K562 (cell line): ENCODE data around the gene P4HTM. TPM values are rescaled to one million over a fixed set of nuclear protein-coding genes. Genes with fewer than 3 reads are reported as not detected.
A peak's percentile ranks its signal among the peaks of the same experiment; 100 is the strongest.

Source experiments
- BACH1 ChIP-seq: fragments of 200-800 bp; sonication (Bioruptor generic); IDR thresholded peaks from 2 replicates; pipeline ENCODE4 v1.6.1; 2016; ENCODE audit warnings: missing genetic modification characterization, missing compliant biosample characterization
- CBX5 ChIP-seq: IDR thresholded peaks from 2 replicates; pipeline ENCODE4 v1.6.1; 2014; ENCODE audit warnings: low read depth, borderline replicate concordance
- DNMT1 ChIP-seq: fragments of 450-650 bp; IDR thresholded peaks from 2 replicates; pipeline ENCODE4 v1.6.1; 2016; ENCODE audit warnings: antibody characterized with exemption, mild to moderate bottlenecking
- FOSL1 ChIP-seq: fragments of 200-800 bp; sonication (Bioruptor generic); conservative IDR thresholded peaks from 2 replicates; pipeline ENCODE4 v1.6.1; 2016; ENCODE audit warnings: missing genetic modification characterization, missing compliant biosample characterization
- JUNB ChIP-seq: fragments of 450-650 bp; formaldehyde crosslinking; conservative IDR thresholded peaks from 2 replicates; pipeline ENCODE4 v1.4.0; 2020; ENCODE audit warnings: mild to moderate bottlenecking
- KDM1A ChIP-seq, 2 experiments: fragments of 450-650 bp; IDR thresholded peaks; 2 replicates each; pipeline ENCODE4 v1.6.1; 2016; ENCODE audit warnings: mild to moderate bottlenecking in 2 of 2
- MAZ ChIP-seq, 2 experiments: fragments of 450-650 bp in 1 of 2; sonication (generic) in 1 of 2; formaldehyde crosslinking; IDR thresholded peaks in 1 of 2; conservative IDR thresholded peaks in 1 of 2; 2 replicates each; pipeline versions ENCODE4 v1.4.0 to v1.5.0; 2020; ENCODE audit warnings: mild to moderate bottlenecking in 1 of 2, missing genetic modification reagents in 1 of 2
- MYBL2 ChIP-seq, 2 experiments: fragments of 450-650 bp in 1 of 2; sonication (generic) in 1 of 2; formaldehyde crosslinking in 1 of 2; IDR thresholded peaks; 2 replicates each; pipeline versions ENCODE4 v1.6.1 to v1.8.1; 2017 to 2022; ENCODE audit warnings: borderline replicate concordance in 1 of 2, inconsistent platforms in 1 of 2, low read depth in 1 of 2, mild to moderate bottlenecking in 1 of 2, missing genetic modification reagents in 1 of 2, moderate library complexity in 1 of 2
- NFYB ChIP-seq: IDR thresholded peaks from 2 replicates; pipeline ENCODE4 v1.6.1; 2011; ENCODE audit warnings: mild to moderate bottlenecking, moderate library complexity; ENCODE audit not compliant: insufficient read length; ENCODE audit errors: extremely low read depth
- PHB2 ChIP-seq: fragments of 450-650 bp; IDR thresholded peaks from 2 replicates; pipeline ENCODE4 v1.6.1; 2017; ENCODE audit warnings: low read depth
- POLR3G ChIP-seq: IDR thresholded peaks from 2 replicates; pipeline ENCODE4 v1.6.1; 2011; ENCODE audit not compliant: insufficient read length, insufficient replicate concordance; ENCODE audit errors: extremely low read depth
- SMARCA5 ChIP-seq: fragments of 450-650 bp; IDR thresholded peaks from 2 replicates; pipeline ENCODE4 v1.6.1; 2016
- SMC3 ChIP-seq: conservative IDR thresholded peaks from 2 replicates; pipeline ENCODE4 v1.6.1; 2011; ENCODE audit warnings: low read depth, low read length, improper control_type of control experiment; ENCODE audit not compliant: insufficient read depth
- TCF3 ChIP-seq: sonication (generic); formaldehyde crosslinking; IDR thresholded peaks from 2 replicates; pipeline ENCODE4 v1.4.0; 2020; ENCODE audit warnings: mild to moderate bottlenecking, missing genetic modification reagents
- TCFL5 ChIP-seq: fragments of 250-450 bp; sonication (Bioruptor Pico); conservative IDR thresholded peaks from 2 replicates; pipeline ENCODE4 v1.6.1; 2021; ENCODE audit warnings: mild to moderate bottlenecking, moderate library complexity, matching md5 sums
- ZC3H8 ChIP-seq: fragments of 450-650 bp; IDR thresholded peaks from 2 replicates; pipeline ENCODE4 v1.6.1; 2017
- ZEB2 ChIP-seq: fragments of 450-650 bp; IDR thresholded peaks from 2 replicates; pipeline ENCODE4 v1.6.1; 2016
- ZKSCAN8 ChIP-seq: fragments of 200-800 bp; sonication (Bioruptor generic); IDR thresholded peaks from 2 replicates; pipeline ENCODE4 v1.6.1; 2016; ENCODE audit warnings: missing genetic modification characterization, missing compliant biosample characterization
- ZNF134 ChIP-seq: fragments of 250-450 bp; sonication (Bioruptor Pico); conservative IDR thresholded peaks from 2 replicates; pipeline ENCODE4 v1.4.0; 2020
- ZNF224 ChIP-seq: sonication (generic); formaldehyde crosslinking; IDR thresholded peaks from 2 replicates; pipeline ENCODE4 v1.8.0; 2022; ENCODE audit warnings: mild to moderate bottlenecking, missing genetic modification reagents
- ZNF239 ChIP-seq: fragments of 250-450 bp; sonication (Bioruptor Pico); IDR thresholded peaks from 2 replicates; pipeline ENCODE4 v1.4.0; 2020; ENCODE audit warnings: mild to moderate bottlenecking
- ZNF316 ChIP-seq: fragments of 450-650 bp; IDR thresholded peaks from 2 replicates; pipeline ENCODE4 v1.6.1; 2016
- ZNF764 ChIP-seq: fragments of 250-450 bp; sonication (Bioruptor Pico); IDR thresholded peaks from 2 replicates; pipeline ENCODE4 v1.4.0; 2020; ENCODE audit warnings: low read depth, mild to moderate bottlenecking, moderate library complexity
- polyA plus RNA-seq, 8 experiments: library from polyadenylated mRNA; depleted of rRNA in 4 of 8; stranded (reverse) in 5 of 8; unstranded in 3 of 8; fragments of >200 nt; fragmentation: Nextera tagmentation in 2 of 8; fragmentation: Illumina TruSeq in 1 of 8; extraction: Ambion mirVana in 2 of 8; extraction: Trizol in 1 of 8; gene quantifications; 2 replicates each; pipeline versions ENCODE4 v1.2.1 to v1.2.3, GENCODE V29; 2011 to 2014; ENCODE audit warnings: inconsistent platforms in 1 of 8, missing spikeins in 1 of 8
- total RNA-seq, 7 experiments: library from RNA; depleted of rRNA in 6 of 7; stranded (reverse); fragments of >200 nt in 6 of 7; fragmentation: Illumina TruSeq in 2 of 7; extraction: Trizol in 2 of 7; gene quantifications; 2 replicates each; pipeline versions ENCODE4 v1.2.1 to v1.2.3, GENCODE V29; 2011 to 2021; ENCODE audit warnings: low replicate concordance in 1 of 7
- TF ChIP-seq, protein P1 (sequence below): fragments of 200-800 bp; sonication (Bioruptor generic); IDR thresholded peaks from 2 replicates; pipeline ENCODE4 v1.6.1; 2017; ENCODE audit warnings: missing genetic modification characterization, missing compliant biosample characterization
- TF ChIP-seq, protein P2 (sequence below): sonication (generic); formaldehyde crosslinking; IDR thresholded peaks from 2 replicates; pipeline ENCODE4 v1.8.1; 2023; ENCODE audit warnings: mild to moderate bottlenecking, missing genetic modification reagents
- TF ChIP-seq, protein P3 (sequence below): fragments of 250-450 bp; sonication (Bioruptor Pico); IDR thresholded peaks from 2 replicates; pipeline ENCODE4 v1.5.0; 2021; ENCODE audit warnings: mild to moderate bottlenecking, borderline replicate concordance

Gene P4HTM
- total and polyA plus RNA-seq, 9 of the 15 experiments (the other 6 are each of a cell fraction or from before 2014, with no cell fraction given): 0.09 to 0.66 (median 0.25) TPM; not detected in 2

DNA sequence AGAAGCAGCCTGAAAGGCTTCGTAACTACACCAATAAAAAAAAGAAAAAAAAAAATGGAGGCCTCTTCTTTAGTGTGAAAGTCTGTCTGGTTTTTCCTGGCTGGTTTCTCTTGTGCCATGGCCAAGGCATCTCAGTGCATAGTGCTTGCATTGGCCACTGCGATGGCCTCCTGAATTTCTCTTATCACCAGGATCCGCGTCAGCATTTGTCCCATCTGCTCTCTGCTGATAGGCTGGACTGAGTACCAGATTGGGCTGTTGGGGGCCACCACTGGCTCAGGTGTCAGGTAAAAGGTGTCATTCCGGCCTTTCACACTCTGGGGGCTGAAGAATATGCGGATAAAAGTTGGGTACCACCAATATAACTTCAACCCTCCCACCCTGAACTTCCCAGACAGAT lies 40.3 kb downstream of the P4HTM start (continued):
- TF ChIP-seq FOSL1 (tag) (no peak), MAZ (CRISPR knock-in tag; conservative IDR thresholded peaks at IDR 0.05 in 1 of 2, IDR thresholded peaks at IDR 0.05 in 1 of 2) (no peak), DNMT1 (no peak), JUNB (no peak), CBX5 (no peak), TCFL5 (CRISPR knock-in tag) (no peak), ZKSCAN8 (CRISPR knock-in tag) (no peak), ZEB2 (peak; percentile 37; the same call in 1 of the 2 replicates), ZNF239 (CRISPR knock-in tag) (no peak), MYBL2 (IDR thresholded peaks at IDR 0.05; ENCODE audit: low read depth) (no peak), MYBL2 (CRISPR knock-in tag; IDR thresholded peaks at IDR 0.05; ENCODE audit: borderline replicate concordance) (no peak), POLR3G (no peak), SMC3 (no peak), SMARCA5 (no peak), ZC3H8 (no peak), ZNF316 (peak; percentile 64), TCF3 (CRISPR knock-in tag) (peak; percentile 58), ZNF764 (no peak), BACH1 (tag) (no peak), ZNF224 (no peak), PHB2 (no peak), KDM1A (IDR thresholded peaks at IDR 0.05) (no peak), ZNF134 (no peak), NFYB (no peak)
- TF ChIP-seq, protein P1, sequence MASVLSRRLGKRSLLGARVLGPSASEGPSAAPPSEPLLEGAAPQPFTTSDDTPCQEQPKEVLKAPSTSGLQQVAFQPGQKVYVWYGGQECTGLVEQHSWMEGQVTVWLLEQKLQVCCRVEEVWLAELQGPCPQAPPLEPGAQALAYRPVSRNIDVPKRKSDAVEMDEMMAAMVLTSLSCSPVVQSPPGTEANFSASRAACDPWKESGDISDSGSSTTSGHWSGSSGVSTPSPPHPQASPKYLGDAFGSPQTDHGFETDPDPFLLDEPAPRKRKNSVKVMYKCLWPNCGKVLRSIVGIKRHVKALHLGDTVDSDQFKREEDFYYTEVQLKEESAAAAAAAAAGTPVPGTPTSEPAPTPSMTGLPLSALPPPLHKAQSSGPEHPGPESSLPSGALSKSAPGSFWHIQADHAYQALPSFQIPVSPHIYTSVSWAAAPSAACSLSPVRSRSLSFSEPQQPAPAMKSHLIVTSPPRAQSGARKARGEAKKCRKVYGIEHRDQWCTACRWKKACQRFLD (CRISPR knock-in tag): no peak
- TF ChIP-seq, protein P2, sequence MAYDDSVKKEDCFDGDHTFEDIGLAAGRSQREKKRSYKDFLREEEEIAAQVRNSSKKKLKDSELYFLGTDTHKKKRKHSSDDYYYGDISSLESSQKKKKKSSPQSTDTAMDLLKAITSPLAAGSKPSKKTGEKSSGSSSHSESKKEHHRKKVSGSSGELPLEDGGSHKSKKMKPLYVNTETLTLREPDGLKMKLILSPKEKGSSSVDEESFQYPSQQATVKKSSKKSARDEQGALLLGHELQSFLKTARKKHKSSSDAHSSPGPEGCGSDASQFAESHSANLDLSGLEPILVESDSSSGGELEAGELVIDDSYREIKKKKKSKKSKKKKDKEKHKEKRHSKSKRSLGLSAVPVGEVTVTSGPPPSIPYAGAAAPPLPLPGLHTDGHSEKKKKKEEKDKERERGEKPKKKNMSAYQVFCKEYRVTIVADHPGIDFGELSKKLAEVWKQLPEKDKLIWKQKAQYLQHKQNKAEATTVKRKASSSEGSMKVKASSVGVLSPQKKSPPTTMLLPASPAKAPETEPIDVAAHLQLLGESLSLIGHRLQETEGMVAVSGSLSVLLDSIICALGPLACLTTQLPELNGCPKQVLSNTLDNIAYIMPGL (CRISPR knock-in tag): no peak
- TF ChIP-seq, protein P3, sequence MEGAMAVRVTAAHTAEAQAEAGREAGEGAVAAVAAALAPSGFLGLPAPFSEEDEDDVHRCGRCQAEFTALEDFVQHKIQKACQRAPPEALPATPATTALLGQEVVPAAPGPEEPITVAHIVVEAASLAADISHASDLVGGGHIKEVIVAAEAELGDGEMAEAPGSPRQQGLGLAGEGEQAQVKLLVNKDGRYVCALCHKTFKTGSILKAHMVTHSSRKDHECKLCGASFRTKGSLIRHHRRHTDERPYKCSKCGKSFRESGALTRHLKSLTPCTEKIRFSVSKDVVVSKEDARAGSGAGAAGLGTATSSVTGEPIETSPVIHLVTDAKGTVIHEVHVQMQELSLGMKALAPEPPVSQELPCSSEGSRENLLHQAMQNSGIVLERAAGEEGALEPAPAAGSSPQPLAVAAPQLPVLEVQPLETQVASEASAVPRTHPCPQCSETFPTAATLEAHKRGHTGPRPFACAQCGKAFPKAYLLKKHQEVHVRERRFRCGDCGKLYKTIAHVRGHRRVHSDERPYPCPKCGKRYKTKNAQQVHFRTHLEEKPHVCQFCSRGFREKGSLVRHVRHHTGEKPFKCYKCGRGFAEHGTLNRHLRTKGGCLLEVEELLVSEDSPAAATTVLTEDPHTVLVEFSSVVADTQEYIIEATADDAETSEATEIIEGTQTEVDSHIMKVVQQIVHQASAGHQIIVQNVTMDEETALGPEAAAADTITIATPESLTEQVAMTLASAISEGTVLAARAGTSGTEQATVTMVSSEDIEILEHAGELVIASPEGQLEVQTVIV: no peak
